Subcutaneous adipose tissue (tissue), 4 donors: Measurements from ENCODE around the gene WDR83. TPM values are rescaled to one million over a fixed set of nuclear protein-coding genes. Genes with fewer than 3 reads are reported as not detected.

Experiments used
- total RNA-seq, 4 donors: library from RNA; depleted of rRNA; stranded (reverse); fragments of >200 nt; gene quantifications; one replicate each; pipeline ENCODE4 v1.1.0, GENCODE V29; 2016
- TF ChIP-seq, protein P1 (sequence below): fragments of 450-650 bp; IDR thresholded peaks from one replicate; pipeline ENCODE4 v1.5.1; 2016; ENCODE audit warnings: low read depth, mild to moderate bottlenecking, control low read depth, antibody characterized with exemption, moderate library complexity

WDR83 gene
- total RNA-seq, 4 donors from 2014 or later, result 5.7 to 11.6 (median 8.6) TPM

DNA sequence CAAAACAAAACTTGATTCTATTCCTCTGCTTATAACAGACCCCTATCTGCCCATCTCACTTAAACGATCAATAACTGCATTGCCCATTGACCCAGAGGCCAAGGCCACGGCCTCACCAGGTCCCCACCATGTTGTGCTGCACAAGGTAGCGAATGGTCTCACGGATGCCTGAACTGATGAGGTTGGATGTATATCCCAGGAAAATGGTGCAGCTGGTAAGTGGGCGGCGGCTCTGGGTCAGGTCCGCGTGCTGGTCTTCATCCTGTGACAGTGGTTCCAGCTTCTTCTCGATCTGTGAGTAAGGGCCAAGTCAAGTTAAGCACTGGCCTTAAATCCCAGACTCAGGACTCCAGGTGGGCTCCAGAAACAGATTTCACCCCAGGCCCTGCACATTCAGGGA lies 13.4 kb downstream of the WDR83 start:
- TF ChIP-seq, protein P1, sequence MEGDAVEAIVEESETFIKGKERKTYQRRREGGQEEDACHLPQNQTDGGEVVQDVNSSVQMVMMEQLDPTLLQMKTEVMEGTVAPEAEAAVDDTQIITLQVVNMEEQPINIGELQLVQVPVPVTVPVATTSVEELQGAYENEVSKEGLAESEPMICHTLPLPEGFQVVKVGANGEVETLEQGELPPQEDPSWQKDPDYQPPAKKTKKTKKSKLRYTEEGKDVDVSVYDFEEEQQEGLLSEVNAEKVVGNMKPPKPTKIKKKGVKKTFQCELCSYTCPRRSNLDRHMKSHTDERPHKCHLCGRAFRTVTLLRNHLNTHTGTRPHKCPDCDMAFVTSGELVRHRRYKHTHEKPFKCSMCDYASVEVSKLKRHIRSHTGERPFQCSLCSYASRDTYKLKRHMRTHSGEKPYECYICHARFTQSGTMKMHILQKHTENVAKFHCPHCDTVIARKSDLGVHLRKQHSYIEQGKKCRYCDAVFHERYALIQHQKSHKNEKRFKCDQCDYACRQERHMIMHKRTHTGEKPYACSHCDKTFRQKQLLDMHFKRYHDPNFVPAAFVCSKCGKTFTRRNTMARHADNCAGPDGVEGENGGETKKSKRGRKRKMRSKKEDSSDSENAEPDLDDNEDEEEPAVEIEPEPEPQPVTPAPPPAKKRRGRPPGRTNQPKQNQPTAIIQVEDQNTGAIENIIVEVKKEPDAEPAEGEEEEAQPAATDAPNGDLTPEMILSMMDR, result no peak

- TF ChIP-seq, protein P1, result no peak
These were observed 14.7 kb downstream of the WDR83 start, which contains the start of gene DHPS for GRCh38 chr19:12681074-12681987. DHPS (minus strand) TSS chr19:12681880; CDS start chr19:12681766, 114 bp downstream.

GRCh38 chr19:12685831-12686230 lies 19.2 kb downstream of the WDR83 start:
- TF ChIP-seq, protein P1, result no peak

GRCh38 chr19:12687496-12688196 lies 21.0 kb downstream of the WDR83 start, which contains the start of gene GNG14:
GNG14 (plus strand) TSS chr19:12687998; CDS start chr19:12688049, 51 bp downstream.
- TF ChIP-seq, protein P1, result no peak

DNA sequence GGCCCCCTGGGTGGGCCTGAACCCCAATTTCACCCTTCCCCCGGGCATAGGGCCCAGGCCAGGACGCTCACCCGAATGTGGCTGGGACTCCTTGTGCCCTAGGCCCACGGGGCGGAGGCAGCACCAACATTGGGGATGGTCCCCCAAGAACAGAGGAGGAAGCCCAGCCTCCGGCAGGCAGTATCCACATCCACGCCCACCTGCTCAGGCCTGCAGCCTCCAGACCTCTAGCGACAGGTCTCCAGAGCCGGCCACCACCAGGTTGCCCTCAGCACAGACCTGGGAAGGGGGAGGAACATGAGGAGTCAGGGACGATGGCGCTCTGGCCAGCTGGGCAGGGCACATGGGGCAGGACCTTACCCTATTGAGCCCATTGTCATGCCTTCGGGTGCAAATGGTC lies 22.4 kb downstream of the WDR83 start:
- TF ChIP-seq, protein P1, result no peak

GRCh38 chr19:12689581-12690216 lies 23.1 kb downstream of the WDR83 start:
- TF ChIP-seq, protein P1, result no peak
